ENCODE data around the gene COX15. TPM values are rescaled to one million over a fixed set of nuclear protein-coding genes. Genes with fewer than 3 reads are reported as not detected.
A peak's percentile ranks its signal among the peaks of the same experiment; 100 is the strongest.

COX15 gene
- total RNA-seq, 1 experiment from 2014 or later, result 34.2 TPM

GRCh38 chr10:99711129-99711719, 20.7 kb downstream of the COX15 start:
- Mint-ChIP-seq H3K27me3 (ENCODE audit: low read depth) (no peaks in the 10 kb centered on the region), H3K4me1 (no peaks in the 10 kb centered on the region), H3K36me3 (ENCODE audit: insufficient read depth in 1 of 3, low read depth in 3 of 3) (peaks cover 7 to 43% (median 34%) of the 10 kb centered on the region in 3 experiments; a peak in 6 of 7 replicates), H3K9me3 (no peaks in the 10 kb centered on the region), H3K4me3 (no peak overlapping the region), H3K27ac (no peak overlapping the region; a peak in 1 of 7 replicates)
- H3K23ac ChIP-seq (ENCODE audit: insufficient read length, low read depth, low read length), result no peak overlapping the region
- no peak overlapping the region for H3T11ph ChIP-seq (ENCODE audit: low read length)
- peak; percentile 67 for TF ChIP-seq CTCF (conservative IDR thresholded peaks at IDR 0.05)
- H3K79me2 ChIP-seq (ENCODE audit: insufficient read depth, low read length), result no peaks in the 10 kb centered on the region
- H3K4me1 ChIP-seq (ENCODE audit: insufficient read depth, low read length), result no peaks in the 10 kb centered on the region
- no peak overlapping the region for H2BK15ac ChIP-seq (ENCODE audit: low read depth, low read length)
- H3K9me3 ChIP-seq (ENCODE audit: control insufficient read depth, low read depth, low read length), result no peaks in the 10 kb centered on the region
- H3K9ac ChIP-seq (ENCODE audit: extremely low read depth, insufficient read length, low read length), result no peak overlapping the region
- no peak overlapping the region for H3K4me2 ChIP-seq (ENCODE audit: insufficient read depth, insufficient read length, low read length)
- H3K56ac ChIP-seq (ENCODE audit: insufficient read length, low read depth, low read length), result no peak overlapping the region
- H3K79me1 ChIP-seq (ENCODE audit: insufficient read depth, low read depth, low read length, poor library complexity, severe bottlenecking), result no peaks in the 10 kb centered on the region
- no peak overlapping the region for H2BK20ac ChIP-seq (ENCODE audit: low read depth, low read length, poor library complexity, severe bottlenecking)
- H3K18ac ChIP-seq (ENCODE audit: insufficient read length, low read depth, low read length), result no peak overlapping the region
- H3K23me2 ChIP-seq (ENCODE audit: insufficient read length, low read depth, low read length, poor library complexity, severe bottlenecking), result no peaks in the 10 kb centered on the region
- H3K14ac ChIP-seq (ENCODE audit: insufficient read depth, low read length), result no peak overlapping the region
- no peak overlapping the region for H2BK12ac ChIP-seq (ENCODE audit: insufficient read length, low read depth, low read length)
- H4K8ac ChIP-seq (replicated peaks; ENCODE audit: insufficient read length, low read depth, low read length), result no peak overlapping the region
- no peak overlapping the region for H3K27ac ChIP-seq (ENCODE audit: insufficient read length, low read depth, low read length)
- no peak overlapping the region for H2BK120ac ChIP-seq (ENCODE audit: low read depth, low read length, poor library complexity, severe bottlenecking)
- no peak overlapping the region for H4K5ac ChIP-seq (ENCODE audit: insufficient read length, low read depth, low read length)
- no peaks in the 10 kb centered on the region for H3K27me3 ChIP-seq (ENCODE audit: insufficient read depth, low read length)
- H3K4ac ChIP-seq (ENCODE audit: low read depth, low read length), result no peak overlapping the region
- no peak overlapping the region for H2AFZ ChIP-seq (ENCODE audit: low read length)
- no peak overlapping the region for H2AK5ac ChIP-seq (ENCODE audit: insufficient read length, low read length)
- no peak for DNase-seq
- H2BK5ac ChIP-seq (ENCODE audit: insufficient read length, low read length), result no peak overlapping the region
- H4K20me1 ChIP-seq (ENCODE audit: control insufficient read depth, insufficient read depth, insufficient read length), result no peaks in the 10 kb centered on the region
- H4K91ac ChIP-seq (ENCODE audit: insufficient read length, low read depth, low read length), result no peak overlapping the region
